Activated naive CD8-positive, alpha-beta T cell treated with anti-CD3 and anti-CD28 coated beads, Interleukin-2, amount 10 ng/mL, durations not matched to agents 7 days and 5 days (primary cell): ENCODE measurements around the gene SPESP1. TPM values are rescaled to one million over a fixed set of nuclear protein-coding genes. Genes with fewer than 3 reads are reported as not detected.

Experiments used
- ATAC-seq: fragments of 150-1000 bp; cut with Tn5 transposase; one replicate; pipeline ENCODE4 v1.10.0; 2021; ENCODE audit warnings: low read depth, moderate library complexity
- POLR2A ChIA-PET: fragments of 350-600 bp; sonication (Branson Sonifier 250); formaldehyde crosslinking; loops from one replicate; lab custom pipeline; 2021; ENCODE audit warnings: antibody characterized with exemption; lab: Charles Lee
- DNase-seq: peaks from one replicate; pipeline ENCODE4 v3.0.0; 2021
- H3K27ac Mint-ChIP-seq: one replicate; pipeline ENCODE4 v1.8.0; 2022; ENCODE audit warnings: mild to moderate bottlenecking, mixed read lengths
- H3K27me3 Mint-ChIP-seq: one replicate; pipeline ENCODE4 v1.8.0; 2022; ENCODE audit warnings: mild to moderate bottlenecking, moderate library complexity, mixed read lengths
- H3K36me3 Mint-ChIP-seq: one replicate; pipeline ENCODE4 v1.8.0; 2021; ENCODE audit warnings: mild to moderate bottlenecking, mixed read lengths
- H3K4me1 Mint-ChIP-seq: one replicate; pipeline ENCODE4 v1.8.0; 2021; ENCODE audit warnings: mixed read lengths
- H3K4me3 Mint-ChIP-seq: one replicate; pipeline ENCODE4 v1.8.0; 2022; ENCODE audit warnings: mild to moderate bottlenecking, moderate library complexity, mixed read lengths
- H3K9me3 Mint-ChIP-seq: one replicate; pipeline ENCODE4 v1.8.0; 2021; ENCODE audit warnings: mixed read lengths
- total RNA-seq, 2 experiments: library from RNA; stranded (reverse); gene quantifications; one replicate each; pipeline ENCODE4 v1.2.3, GENCODE V29; 2021

SPESP1 gene
- total RNA-seq: under 1 TPM; 0.50 to 0.57 TPM

- no peaks in the 10 kb centered on the region for H3K36me3 Mint-ChIP-seq
- ATAC-seq (peak; percentile 60), DNase-seq (peak; percentile 61)
- peak within 1 kb of the TSS; percentile 28 for H3K4me3 Mint-ChIP-seq
- H3K27ac Mint-ChIP-seq: no peak within 1 kb of the TSS
- no peaks in the 10 kb centered on the region for H3K4me1 Mint-ChIP-seq
- POLR2A ChIA-PET: no interaction called here
- H3K27me3 Mint-ChIP-seq: peaks cover 21% of the 10 kb centered on the region
- no peaks in the 10 kb centered on the region for H3K9me3 Mint-ChIP-seq
These were observed at the start of gene SPESP1 for GRCh38 chr15:68930268-68931022. SPESP1 (plus strand) TSS chr15:68930525; CDS start chr15:68930654, 129 bp downstream.

DNA sequence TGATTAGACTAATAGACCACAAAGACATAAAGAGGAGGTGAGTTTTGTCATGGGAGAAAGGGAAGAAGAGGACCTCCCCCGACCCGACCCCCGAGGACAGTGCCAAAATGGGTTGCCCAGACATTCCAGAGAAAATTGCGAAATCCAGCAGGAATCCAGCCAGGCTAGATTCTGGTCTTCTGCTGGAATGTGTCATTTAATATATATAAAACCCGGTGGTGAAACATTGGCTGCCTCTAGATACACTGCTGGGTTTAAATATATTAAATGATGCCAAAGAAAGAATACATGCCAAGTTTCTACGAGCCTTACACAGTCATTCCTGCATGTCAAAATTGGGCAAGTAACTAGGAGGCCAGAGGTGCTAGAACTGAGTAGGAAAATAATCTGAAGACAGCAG lies 45.3 kb upstream of the SPESP1 start:
- no peak overlapping the region for H3K4me3 Mint-ChIP-seq
- ATAC-seq: no peak
- no peaks in the 10 kb centered on the region for H3K36me3 Mint-ChIP-seq
- POLR2A ChIA-PET: no interaction called here
- DNase-seq: no peak
- no peak overlapping the region for H3K27ac Mint-ChIP-seq
- H3K9me3 Mint-ChIP-seq: no peaks in the 10 kb centered on the region
- H3K27me3 Mint-ChIP-seq: peaks cover 9% of the 10 kb centered on the region
- no peaks in the 10 kb centered on the region for H3K4me1 Mint-ChIP-seq

- POLR2A ChIA-PET: no interaction called here
- no peak for DNase-seq
- peaks cover 18% of the 10 kb centered on the region for H3K27me3 Mint-ChIP-seq
- H3K4me1 Mint-ChIP-seq: no peaks in the 10 kb centered on the region
- no peak overlapping the region for H3K27ac Mint-ChIP-seq
- no peak overlapping the region for H3K4me3 Mint-ChIP-seq
- ATAC-seq: no peak
- no peaks in the 10 kb centered on the region for H3K9me3 Mint-ChIP-seq
- no peaks in the 10 kb centered on the region for H3K36me3 Mint-ChIP-seq
These were observed 43.2 kb upstream of the SPESP1 start for GRCh38 chr15:68887120-68887519.

GRCh38 chr15:68887819-68888218 lies 42.5 kb upstream of the SPESP1 start:
- Mint-ChIP-seq H3K9me3 (no peaks in the 10 kb centered on the region), H3K4me1 (no peaks in the 10 kb centered on the region), H3K4me3 (no peak overlapping the region), H3K27me3 (peaks cover 20% of the 10 kb centered on the region), H3K36me3 (no peaks in the 10 kb centered on the region), H3K27ac (no peak overlapping the region)
- DNase-seq (no peak), ATAC-seq (no peak)
- POLR2A ChIA-PET: no interaction called here

GRCh38 chr15:68888419-68888818 lies 41.9 kb upstream of the SPESP1 start:
- H3K4me1 Mint-ChIP-seq: no peaks in the 10 kb centered on the region
- ATAC-seq (no peak), DNase-seq (no peak)
- peak overlapping the region; percentile 54 for H3K4me3 Mint-ChIP-seq
- no peaks in the 10 kb centered on the region for H3K9me3 Mint-ChIP-seq
- H3K27me3 Mint-ChIP-seq: peaks cover 24% of the 10 kb centered on the region
- H3K36me3 Mint-ChIP-seq: no peaks in the 10 kb centered on the region
- no peak overlapping the region for H3K27ac Mint-ChIP-seq
- POLR2A ChIA-PET: no interaction called here

DNA sequence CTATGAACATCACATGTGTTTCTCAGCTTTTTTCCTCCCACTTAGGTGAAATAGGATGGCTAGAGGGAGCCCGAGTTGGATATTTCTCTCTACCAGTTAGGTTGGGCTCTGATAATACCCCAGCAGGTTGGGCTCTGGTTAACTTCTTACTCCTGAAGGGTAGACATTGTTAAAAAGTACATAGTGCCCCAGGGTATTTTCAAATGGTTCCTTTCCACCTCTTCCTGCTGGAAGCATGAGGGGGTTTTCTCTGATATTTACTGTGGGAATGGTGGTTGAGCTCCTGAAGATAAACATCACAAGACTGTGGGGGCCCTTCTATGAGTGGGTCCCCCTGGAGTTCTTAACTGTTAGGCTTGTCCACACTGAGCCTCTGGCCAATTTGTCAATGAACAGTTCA lies 36.1 kb upstream of the SPESP1 start:
- no peak overlapping the region for H3K27ac Mint-ChIP-seq
- no peak for ATAC-seq
- DNase-seq: no peak
- H3K36me3 Mint-ChIP-seq: no peaks in the 10 kb centered on the region
- peaks cover 27% of the 10 kb centered on the region for H3K27me3 Mint-ChIP-seq
- no peaks in the 10 kb centered on the region for H3K4me1 Mint-ChIP-seq
- POLR2A ChIA-PET: no interaction called here
- no peaks in the 10 kb centered on the region for H3K9me3 Mint-ChIP-seq
- H3K4me3 Mint-ChIP-seq: no peak overlapping the region

GRCh38 chr15:68896178-68896577 lies 34.1 kb upstream of the SPESP1 start:
- Mint-ChIP-seq H3K4me1 (no peaks in the 10 kb centered on the region), H3K36me3 (no peaks in the 10 kb centered on the region), H3K27ac (no peak overlapping the region), H3K27me3 (peaks cover 25% of the 10 kb centered on the region), H3K4me3 (no peak overlapping the region), H3K9me3 (no peaks in the 10 kb centered on the region)
- no peak for ATAC-seq
- POLR2A ChIA-PET: interaction anchor here (0.7 kb wide), 1 partner anchor 20 kb away, joined by 3 read pairs; no protein-coding TSS in a partner anchor
- no peak for DNase-seq

GRCh38 chr15:68897016-68897415 lies 33.3 kb upstream of the SPESP1 start:
- peaks cover 21% of the 10 kb centered on the region for H3K27me3 Mint-ChIP-seq
- no peak for ATAC-seq

GRCh38 chr15:68900027-68900426 lies 30.3 kb upstream of the SPESP1 start:
- Mint-ChIP-seq H3K27me3 (peaks cover 17% of the 10 kb centered on the region), H3K4me3 (no peak overlapping the region), H3K4me1 (no peaks in the 10 kb centered on the region), H3K36me3 (no peaks in the 10 kb centered on the region), H3K9me3 (no peaks in the 10 kb centered on the region), H3K27ac (no peak overlapping the region)
- ATAC-seq: no peak
- POLR2A ChIA-PET: no interaction called here
- no peak for DNase-seq

More at GRCh38 chr15:68897016-68897415, 33.3 kb upstream of the SPESP1 start:
- H3K36me3 Mint-ChIP-seq: no peaks in the 10 kb centered on the region
- H3K27ac Mint-ChIP-seq: no peak overlapping the region
- POLR2A ChIA-PET: interaction anchor here (0.7 kb wide), 1 partner anchor 21 kb away, joined by 3 read pairs; no protein-coding TSS in a partner anchor
- H3K4me1 Mint-ChIP-seq: no peaks in the 10 kb centered on the region
- no peaks in the 10 kb centered on the region for H3K9me3 Mint-ChIP-seq
- no peak overlapping the region for H3K4me3 Mint-ChIP-seq
- DNase-seq: no peak

- ATAC-seq (no peak), DNase-seq (no peak)
- no peaks in the 10 kb centered on the region for H3K36me3 Mint-ChIP-seq
- H3K4me1 Mint-ChIP-seq: no peaks in the 10 kb centered on the region
- POLR2A ChIA-PET: no interaction called here
- no peak overlapping the region for H3K4me3 Mint-ChIP-seq
- H3K27me3 Mint-ChIP-seq: peaks cover 33% of the 10 kb centered on the region
- no peaks in the 10 kb centered on the region for H3K9me3 Mint-ChIP-seq
- no peak overlapping the region for H3K27ac Mint-ChIP-seq
These were observed 22.9 kb upstream of the SPESP1 start for GRCh38 chr15:68907396-68907923.

- no peak for ATAC-seq
- H3K27ac Mint-ChIP-seq: no peak overlapping the region
- no peaks in the 10 kb centered on the region for H3K36me3 Mint-ChIP-seq
- H3K27me3 Mint-ChIP-seq: peaks cover 38% of the 10 kb centered on the region
- H3K4me1 Mint-ChIP-seq: no peaks in the 10 kb centered on the region
- POLR2A ChIA-PET: no interaction called here
- no peak overlapping the region for H3K4me3 Mint-ChIP-seq
- H3K9me3 Mint-ChIP-seq: no peaks in the 10 kb centered on the region
- DNase-seq: no peak
These were observed 20.7 kb upstream of the SPESP1 start for GRCh38 chr15:68909601-68910100.

DNA sequence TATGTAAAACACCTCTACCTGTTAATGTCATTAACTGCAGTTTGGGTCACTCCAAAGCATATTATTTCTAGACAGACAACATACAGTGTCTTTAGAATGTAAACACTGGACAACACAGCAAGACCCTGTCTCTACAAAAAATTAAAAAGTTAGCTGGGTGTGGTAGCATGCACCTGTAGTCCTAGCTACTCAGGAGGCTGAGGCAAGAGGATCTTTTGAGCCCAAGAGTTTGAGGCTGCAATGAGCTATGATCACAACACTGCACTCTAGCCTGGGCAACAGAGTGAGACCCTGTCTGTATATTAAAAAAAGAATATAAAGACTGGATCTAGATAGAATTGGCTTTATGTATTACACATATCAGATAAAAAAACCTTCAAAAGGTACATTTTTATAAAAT lies 20.0 kb upstream of the SPESP1 start:
- ATAC-seq (no peak), DNase-seq (no peak)
- no peak overlapping the region for H3K4me3 Mint-ChIP-seq
- peaks cover 35% of the 10 kb centered on the region for H3K27me3 Mint-ChIP-seq
- H3K9me3 Mint-ChIP-seq: no peaks in the 10 kb centered on the region
- POLR2A ChIA-PET: no interaction called here
- no peak overlapping the region for H3K27ac Mint-ChIP-seq
- H3K4me1 Mint-ChIP-seq: no peaks in the 10 kb centered on the region
- no peaks in the 10 kb centered on the region for H3K36me3 Mint-ChIP-seq

GRCh38 chr15:68910816-68911215 lies 19.5 kb upstream of the SPESP1 start:
- Mint-ChIP-seq H3K27me3 (peaks cover 37% of the 10 kb centered on the region), H3K27ac (no peak overlapping the region), H3K4me1 (no peaks in the 10 kb centered on the region), H3K9me3 (no peaks in the 10 kb centered on the region), H3K4me3 (no peak overlapping the region), H3K36me3 (no peaks in the 10 kb centered on the region)
- no peak for ATAC-seq
- DNase-seq: no peak
- POLR2A ChIA-PET: no interaction called here

GRCh38 chr15:68921926-68922325 lies 8.4 kb upstream of the SPESP1 start:
- POLR2A ChIA-PET: no interaction called here
- peaks cover 29% of the 10 kb centered on the region for H3K27me3 Mint-ChIP-seq
- H3K9me3 Mint-ChIP-seq: no peaks in the 10 kb centered on the region
- no peaks in the 10 kb centered on the region for H3K36me3 Mint-ChIP-seq
- H3K4me3 Mint-ChIP-seq: no peak overlapping the region
- peaks cover 4% of the 10 kb centered on the region for H3K4me1 Mint-ChIP-seq
- ATAC-seq: no peak
- DNase-seq: no peak
- H3K27ac Mint-ChIP-seq: no peak overlapping the region
